ENCODE results near the gene PRPS1.

GRCh38 chrX:107589243-107589642, 39.1 kb upstream of the PRPS1 start:
- TF ChIP-seq ZNF274 (IDR thresholded peaks at IDR 0.05; ENCODE audit: borderline replicate concordance, low read depth, low read length) (no peak), ZNF143 (CRISPR knock-in tag; IDR thresholded peaks at IDR 0.05) (no peak), HNRNPH1 (optimal IDR thresholded peaks at IDR 0.05; ENCODE audit: low read depth, low read length) (no peak), ZFPM2 (CRISPR knock-in tag; IDR thresholded peaks at IDR 0.05) (no peak), MYC (IDR thresholded peaks at IDR 0.05; ENCODE audit: low read depth, low read length) (no peak), MYC (CRISPR knock-in tag; IDR thresholded peaks at IDR 0.05; ENCODE audit: borderline replicate concordance, low read depth) (no peak), SIRT6 (IDR thresholded peaks at IDR 0.05; ENCODE audit: low read depth, low read length) (no peak), XRCC5 (IDR thresholded peaks at IDR 0.05; ENCODE audit: low read depth, low read length) (no peak), SRF (CRISPR knock-in tag; IDR thresholded peaks at IDR 0.05) (no peak)
